GM12878 (cell line): ENCODE data around the gene SUMF1. TPM values are rescaled to one million over a fixed set of nuclear protein-coding genes. Genes with fewer than 3 reads are reported as not detected.

Experiments
- ATAC-seq: fragments of 200-7000 bp; cut with Tn5 transposase; 3 replicates; pipeline ENCODE4 v1.9.1; 2020; ENCODE audit warnings: mild to moderate bottlenecking, moderate library complexity
- BruUV-seq: library from RNA; stranded (reverse); fragments of 400-500 nt; replicated peaks from 2 replicates; lab custom pipeline; 2021; lab: Mats Ljungman, UMichigan
- CTCF ChIA-PET: fragments of 300-600 bp; sonication (Branson Sonifier 250); formaldehyde crosslinking; extraction: SDS; loops from one replicate; lab custom pipeline; 2021; ENCODE audit warnings: inconsistent platforms; lab: Yijun Ruan, JAX
- POLR2A ChIA-PET: fragments of 350-600 bp; formaldehyde crosslinking; extraction: SDS; loops from one replicate; lab custom pipeline; 2021; ENCODE audit warnings: inconsistent platforms; lab: Charles Lee
- RAD21 ChIA-PET: fragments of 300-600 bp; sonication (Branson Sonifier 250); formaldehyde crosslinking; loops from one replicate; lab custom pipeline; 2023; ENCODE audit warnings: antibody characterized with exemption; ENCODE audit not compliant: unreplicated experiment; lab: Charles Lee
- SMC1A ChIA-PET: fragments of 300-600 bp; sonication (Branson Sonifier 250); formaldehyde crosslinking; loops from one replicate; lab custom pipeline; 2023; ENCODE audit not compliant: unreplicated experiment, uncharacterized antibody; lab: Charles Lee
- DNase-seq: peaks from one replicate; pipeline ENCODE4 v3.0.0-alpha.2; 2011; ENCODE audit warnings: low read depth, low spot score
- FAIRE-seq: peaks from 3 replicates; lab custom pipeline; 2011; peaks lifted over from hg19 to GRCh38; lab: Jason Lieb, UNC
- H2AFZ ChIP-seq: 2 replicates; pipeline ENCODE4 v1.6.0; 2011; ENCODE audit warnings: low read depth, low read length, control low read depth; ENCODE audit not compliant: control insufficient read depth
- H3K27ac ChIP-seq: 2 replicates; pipeline ENCODE4 v1.5.1; 2011; ENCODE audit warnings: control low read depth; ENCODE audit not compliant: control insufficient read depth, insufficient read depth
- H3K27me3 ChIP-seq, 2 experiments: replicated peaks in 1 of 2; 2 replicates each; pipeline versions ENCODE4 v1.6.0 to v1.6.1; 2011; ENCODE audit warnings: low read length in 1 of 2; ENCODE audit not compliant: control insufficient read depth in 2 of 2, insufficient read depth in 2 of 2
- H3K36me3 ChIP-seq, 2 experiments: 2 replicates each; pipeline ENCODE4 v1.5.1; 2011; ENCODE audit warnings: low read length in 1 of 2; ENCODE audit not compliant: control insufficient read depth in 2 of 2, insufficient read depth in 2 of 2
- H3K4me1 ChIP-seq: 2 replicates; pipeline ENCODE4 v1.6.1; 2011; ENCODE audit warnings: mild to moderate bottlenecking, low read length, moderate library complexity, mixed read lengths; ENCODE audit not compliant: control insufficient read depth, insufficient read depth
- H3K4me2 ChIP-seq: 2 replicates; pipeline ENCODE4 v1.6.0; 2011; ENCODE audit warnings: control low read depth; ENCODE audit not compliant: control insufficient read depth, insufficient read depth
- H3K4me3 ChIP-seq: fragments of 200-600 bp; sonication (generic); 2 replicates; pipeline ENCODE4 v1.5.1; 2016
- H3K79me2 ChIP-seq: 2 replicates; pipeline ENCODE4 v1.6.0; 2011; ENCODE audit warnings: low read length; ENCODE audit not compliant: control insufficient read depth, insufficient read depth
- H3K9ac ChIP-seq: 2 replicates; pipeline ENCODE4 v1.8.0; 2011; ENCODE audit warnings: low read length, control low read depth, mixed read lengths; ENCODE audit not compliant: control insufficient read depth, insufficient read depth
- H3K9me3 ChIP-seq: replicated peaks from 3 replicates; pipeline ENCODE4 v1.5.1; 2011; ENCODE audit warnings: mild to moderate bottlenecking, low read length; ENCODE audit not compliant: control insufficient read depth, insufficient read depth
- H4K20me1 ChIP-seq: 2 replicates; pipeline ENCODE4 v1.6.0; 2011; ENCODE audit not compliant: control insufficient read depth, insufficient read depth
- BCL11A ChIP-seq: IDR thresholded peaks from 2 replicates; pipeline ENCODE4 v1.6.1; 2011; ENCODE audit warnings: low read depth, low read length
- CBFB ChIP-seq: IDR thresholded peaks from 2 replicates; pipeline ENCODE4 v1.6.1; 2016; ENCODE audit warnings: antibody characterized with exemption, low read depth
- DPF2 ChIP-seq: fragments of 450-650 bp; IDR thresholded peaks from 2 replicates; pipeline ENCODE4 v1.6.1; 2017; ENCODE audit warnings: mild to moderate bottlenecking
- JUND ChIP-seq: IDR thresholded peaks from 2 replicates; pipeline ENCODE4 v1.6.1; 2012; ENCODE audit warnings: low read depth, mild to moderate bottlenecking, low read length, improper control_type of control experiment, moderate library complexity
- NFYB ChIP-seq: IDR thresholded peaks from 2 replicates; pipeline ENCODE4 v1.6.1; 2011; ENCODE audit warnings: low read depth, mild to moderate bottlenecking, low read length, improper control_type of control experiment, moderate library complexity; ENCODE audit not compliant: insufficient read depth
- SMAD1 ChIP-seq: fragments of 450-650 bp; IDR thresholded peaks from 2 replicates; pipeline ENCODE4 v1.6.1; 2018; ENCODE audit warnings: mild to moderate bottlenecking, low read depth; ENCODE audit not compliant: partially characterized antibody
- SMARCA5 ChIP-seq: fragments of 450-650 bp; IDR thresholded peaks from 2 replicates; pipeline ENCODE4 v1.6.1; 2017; ENCODE audit warnings: mild to moderate bottlenecking
- SREBF2 ChIP-seq: IDR thresholded peaks from 2 replicates; pipeline ENCODE4 v1.6.1; 2012; ENCODE audit warnings: mild to moderate bottlenecking, low read length
- SRF ChIP-seq, 2 experiments: IDR thresholded peaks; 2 replicates each; pipeline ENCODE4 v1.6.1; 2011; ENCODE audit warnings: low read depth in 2 of 2, low read length in 2 of 2, mild to moderate bottlenecking in 1 of 2, moderate library complexity in 1 of 2
- STAT3 ChIP-seq: IDR thresholded peaks from 2 replicates; pipeline ENCODE4 v1.6.1; 2011; ENCODE audit warnings: low read depth, low read length, improper control_type of control experiment
- ZBED1 ChIP-seq: IDR thresholded peaks from 2 replicates; pipeline ENCODE4 v1.6.1; 2016; ENCODE audit warnings: borderline replicate concordance
- ZNF207 ChIP-seq: fragments of 450-650 bp; IDR thresholded peaks from 2 replicates; pipeline ENCODE4 v1.6.1; 2014; ENCODE audit warnings: antibody characterized with exemption, mild to moderate bottlenecking, borderline replicate concordance
- in situ Hi-C: fragments of 300-500 bp; cut with MboI; formaldehyde crosslinking; loops from 9 replicates; pipeline ENCODE4 v1.14.3; 2018; ENCODE audit warnings: mixed read lengths
- intact Hi-C: fragments of 100-400 bp; cut with micrococcal nuclease; formaldehyde crosslinking; loops from one replicate; pipeline ENCODE4 v1.14.2; 2022; ENCODE audit not compliant: unreplicated experiment
- polyA plus RNA-seq, 11 experiments: library from polyadenylated mRNA; depleted of rRNA in 4 of 11; unstranded in 6 of 11; stranded (reverse) in 5 of 11; fragments of >200 nt; fragmentation: Nextera tagmentation in 4 of 11; fragmentation: Illumina TruSeq in 1 of 11; extraction: Ambion mirVana in 4 of 11; extraction: Trizol in 1 of 11; gene quantifications; 1 replicate in 1 of 11; 2 replicates in 10 of 11; pipeline versions ENCODE4 v1.2.1 to v1.2.3, GENCODE V29; 2011 to 2016; ENCODE audit warnings: inconsistent platforms in 2 of 11, missing spikeins in 2 of 11, low read depth in 1 of 11
- total RNA-seq, 4 experiments: library from RNA; depleted of rRNA in 3 of 4; stranded (reverse); fragments of >200 nt in 3 of 4; fragmentation: Illumina TruSeq in 1 of 4; extraction: Trizol in 1 of 4; gene quantifications; 2 replicates each; pipeline versions ENCODE4 v1.2.1 to v1.2.3, GENCODE V29; 2013 to 2021
- TF ChIP-seq, protein P1 (sequence below): fragments of 450-650 bp; IDR thresholded peaks from 2 replicates; pipeline ENCODE4 v1.6.1; 2017; ENCODE audit warnings: low read depth, mild to moderate bottlenecking, moderate library complexity
- TF ChIP-seq, protein P2 (sequence below): fragments of 450-650 bp; IDR thresholded peaks from 2 replicates; pipeline ENCODE4 v1.6.1; 2016; ENCODE audit warnings: mild to moderate bottlenecking, moderate library complexity, borderline replicate concordance
- TF ChIP-seq, protein P3 (sequence below): IDR thresholded peaks from 2 replicates; pipeline ENCODE4 v1.6.1; 2011; ENCODE audit warnings: low read depth, mild to moderate bottlenecking, low read length, moderate library complexity, borderline replicate concordance; ENCODE audit errors: extremely low read depth
- TF ChIP-seq, protein P4 (sequence below): fragments of 450-650 bp; formaldehyde crosslinking; IDR thresholded peaks from 2 replicates; pipeline ENCODE4 v1.4.0; 2020; ENCODE audit warnings: mild to moderate bottlenecking, moderate library complexity

The SUMF1 gene
- total and polyA plus RNA-seq, 10 of the 15 experiments (the other 5 are each of a cell fraction or from before 2014, with no cell fraction given): 3.2 to 14.3 (median 8.5) TPM

DNA sequence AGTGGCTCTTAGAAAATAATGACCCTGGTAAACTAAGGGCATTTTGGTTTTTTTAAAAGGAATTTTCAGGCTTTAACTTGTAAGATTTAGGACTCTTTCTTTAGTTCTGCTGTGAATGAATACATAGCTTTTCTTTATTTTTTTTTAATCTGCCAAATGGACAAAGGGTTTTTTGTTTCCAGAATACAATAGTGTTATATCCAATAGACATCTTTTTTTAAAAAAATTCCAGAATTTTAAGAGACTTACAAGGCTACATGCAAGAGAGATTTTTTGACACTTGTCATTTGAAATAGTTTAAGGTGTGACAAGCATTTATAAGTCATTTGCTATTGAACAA lies 125.8 kb downstream of the SUMF1 start:
- in situ Hi-C loops (no loop called here), intact Hi-C loops (no loop called here)
- Histone ChIP-seq H3K27me3 (no peaks in the 10 kb centered on the region), H2AFZ (no peak overlapping the region), H3K27ac (no peak overlapping the region), H3K36me3 (no peaks in the 10 kb centered on the region), H3K4me1 (no peaks in the 10 kb centered on the region), H3K9me3 (no peaks in the 10 kb centered on the region), H3K4me3 (no peak overlapping the region), H3K79me2 (no peaks in the 10 kb centered on the region), H4K20me1 (no peaks in the 10 kb centered on the region), H3K4me2 (no peak overlapping the region), H3K9ac (no peak overlapping the region)
- ChIA-PET POLR2A (no interaction called here), SMC1A (interaction anchor here (1.3 to 1.6 kb wide), 3 partner anchors 9 to 293 kb away, joined by 3 to 7 read pairs (median 4); no protein-coding TSS in a partner anchor), RAD21 (interaction anchor here (1.2 to 1.9 kb wide), 3 partner anchors 9 to 297 kb away, joined by 3 to 5 read pairs (median 4); no protein-coding TSS in a partner anchor), CTCF (interaction anchor here (1.1 to 3.3 kb wide), 3 partner anchors 10 to 292 kb away, joined by 3 to 22 read pairs (median 16); no protein-coding TSS in a partner anchor)
- no peak for DNase-seq
- FAIRE-seq: no peak
- BruUV-seq: no TSS peak
- no peak for ATAC-seq
- TF ChIP-seq DPF2 (no peak), ZNF207 (no peak), ZBED1 (no peak), STAT3 (no peak), SRF (IDR thresholded peaks at IDR 0.05; ENCODE audit: low read depth in 2 of 2, low read length in 2 of 2) (no peak), SMAD1 (no peak), SREBF2 (no peak), JUND (no peak), CBFB (no peak), SMARCA5 (no peak), BCL11A (no peak), NFYB (no peak)
- TF ChIP-seq, protein P1, sequence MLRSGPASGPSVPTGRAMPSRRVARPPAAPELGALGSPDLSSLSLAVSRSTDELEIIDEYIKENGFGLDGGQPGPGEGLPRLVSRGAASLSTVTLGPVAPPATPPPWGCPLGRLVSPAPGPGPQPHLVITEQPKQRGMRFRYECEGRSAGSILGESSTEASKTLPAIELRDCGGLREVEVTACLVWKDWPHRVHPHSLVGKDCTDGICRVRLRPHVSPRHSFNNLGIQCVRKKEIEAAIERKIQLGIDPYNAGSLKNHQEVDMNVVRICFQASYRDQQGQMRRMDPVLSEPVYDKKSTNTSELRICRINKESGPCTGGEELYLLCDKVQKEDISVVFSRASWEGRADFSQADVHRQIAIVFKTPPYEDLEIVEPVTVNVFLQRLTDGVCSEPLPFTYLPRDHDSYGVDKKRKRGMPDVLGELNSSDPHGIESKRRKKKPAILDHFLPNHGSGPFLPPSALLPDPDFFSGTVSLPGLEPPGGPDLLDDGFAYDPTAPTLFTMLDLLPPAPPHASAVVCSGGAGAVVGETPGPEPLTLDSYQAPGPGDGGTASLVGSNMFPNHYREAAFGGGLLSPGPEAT: no peak
- TF ChIP-seq, protein P2, sequence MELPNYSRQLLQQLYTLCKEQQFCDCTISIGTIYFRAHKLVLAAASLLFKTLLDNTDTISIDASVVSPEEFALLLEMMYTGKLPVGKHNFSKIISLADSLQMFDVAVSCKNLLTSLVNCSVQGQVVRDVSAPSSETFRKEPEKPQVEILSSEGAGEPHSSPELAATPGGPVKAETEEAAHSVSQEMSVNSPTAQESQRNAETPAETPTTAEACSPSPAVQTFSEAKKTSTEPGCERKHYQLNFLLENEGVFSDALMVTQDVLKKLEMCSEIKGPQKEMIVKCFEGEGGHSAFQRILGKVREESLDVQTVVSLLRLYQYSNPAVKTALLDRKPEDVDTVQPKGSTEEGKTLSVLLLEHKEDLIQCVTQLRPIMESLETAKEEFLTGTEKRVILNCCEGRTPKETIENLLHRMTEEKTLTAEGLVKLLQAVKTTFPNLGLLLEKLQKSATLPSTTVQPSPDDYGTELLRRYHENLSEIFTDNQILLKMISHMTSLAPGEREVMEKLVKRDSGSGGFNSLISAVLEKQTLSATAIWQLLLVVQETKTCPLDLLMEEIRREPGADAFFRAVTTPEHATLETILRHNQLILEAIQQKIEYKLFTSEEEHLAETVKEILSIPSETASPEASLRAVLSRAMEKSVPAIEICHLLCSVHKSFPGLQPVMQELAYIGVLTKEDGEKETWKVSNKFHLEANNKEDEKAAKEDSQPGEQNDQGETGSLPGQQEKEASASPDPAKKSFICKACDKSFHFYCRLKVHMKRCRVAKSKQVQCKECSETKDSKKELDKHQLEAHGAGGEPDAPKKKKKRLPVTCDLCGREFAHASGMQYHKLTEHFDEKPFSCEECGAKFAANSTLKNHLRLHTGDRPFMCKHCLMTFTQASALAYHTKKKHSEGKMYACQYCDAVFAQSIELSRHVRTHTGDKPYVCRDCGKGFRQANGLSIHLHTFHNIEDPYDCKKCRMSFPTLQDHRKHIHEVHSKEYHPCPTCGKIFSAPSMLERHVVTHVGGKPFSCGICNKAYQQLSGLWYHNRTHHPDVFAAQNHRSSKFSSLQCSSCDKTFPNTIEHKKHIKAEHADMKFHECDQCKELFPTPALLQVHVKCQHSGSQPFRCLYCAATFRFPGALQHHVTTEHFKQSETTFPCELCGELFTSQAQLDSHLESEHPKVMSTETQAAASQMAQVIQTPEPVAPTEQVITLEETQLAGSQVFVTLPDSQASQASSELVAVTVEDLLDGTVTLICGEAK: no peak
- TF ChIP-seq, protein P3, sequence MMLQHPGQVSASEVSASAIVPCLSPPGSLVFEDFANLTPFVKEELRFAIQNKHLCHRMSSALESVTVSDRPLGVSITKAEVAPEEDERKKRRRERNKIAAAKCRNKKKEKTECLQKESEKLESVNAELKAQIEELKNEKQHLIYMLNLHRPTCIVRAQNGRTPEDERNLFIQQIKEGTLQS: no peak
- TF ChIP-seq, protein P4, sequence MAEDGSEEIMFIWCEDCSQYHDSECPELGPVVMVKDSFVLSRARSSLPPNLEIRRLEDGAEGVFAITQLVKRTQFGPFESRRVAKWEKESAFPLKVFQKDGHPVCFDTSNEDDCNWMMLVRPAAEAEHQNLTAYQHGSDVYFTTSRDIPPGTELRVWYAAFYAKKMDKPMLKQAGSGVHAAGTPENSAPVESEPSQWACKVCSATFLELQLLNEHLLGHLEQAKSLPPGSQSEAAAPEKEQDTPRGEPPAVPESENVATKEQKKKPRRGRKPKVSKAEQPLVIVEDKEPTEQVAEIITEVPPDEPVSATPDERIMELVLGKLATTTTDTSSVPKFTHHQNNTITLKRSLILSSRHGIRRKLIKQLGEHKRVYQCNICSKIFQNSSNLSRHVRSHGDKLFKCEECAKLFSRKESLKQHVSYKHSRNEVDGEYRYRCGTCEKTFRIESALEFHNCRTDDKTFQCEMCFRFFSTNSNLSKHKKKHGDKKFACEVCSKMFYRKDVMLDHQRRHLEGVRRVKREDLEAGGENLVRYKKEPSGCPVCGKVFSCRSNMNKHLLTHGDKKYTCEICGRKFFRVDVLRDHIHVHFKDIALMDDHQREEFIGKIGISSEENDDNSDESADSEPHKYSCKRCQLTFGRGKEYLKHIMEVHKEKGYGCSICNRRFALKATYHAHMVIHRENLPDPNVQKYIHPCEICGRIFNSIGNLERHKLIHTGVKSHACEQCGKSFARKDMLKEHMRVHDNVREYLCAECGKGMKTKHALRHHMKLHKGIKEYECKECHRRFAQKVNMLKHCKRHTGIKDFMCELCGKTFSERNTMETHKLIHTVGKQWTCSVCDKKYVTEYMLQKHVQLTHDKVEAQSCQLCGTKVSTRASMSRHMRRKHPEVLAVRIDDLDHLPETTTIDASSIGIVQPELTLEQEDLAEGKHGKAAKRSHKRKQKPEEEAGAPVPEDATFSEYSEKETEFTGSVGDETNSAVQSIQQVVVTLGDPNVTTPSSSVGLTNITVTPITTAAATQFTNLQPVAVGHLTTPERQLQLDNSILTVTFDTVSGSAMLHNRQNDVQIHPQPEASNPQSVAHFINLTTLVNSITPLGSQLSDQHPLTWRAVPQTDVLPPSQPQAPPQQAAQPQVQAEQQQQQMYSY (CRISPR knock-in tag): no peak
